Psoas muscle (tissue), 8 donors: ENCODE results near the gene NOBOX. TPM values are rescaled to one million over a fixed set of nuclear protein-coding genes. Genes with fewer than 3 reads are reported as not detected.

Source experiments
- ATAC-seq, 4 donors: fragments of 200-7000 bp; cut with Tn5 transposase; one replicate each; pipeline ENCODE4 v1.9.1; 2020; ENCODE audit warnings: moderate library complexity in 3 of 4, mild to moderate bottlenecking in 2 of 4
- DNase-seq, 2 donors: peaks; one replicate each; pipeline ENCODE4 v3.0.0-alpha.2; 2020
- H3K27ac ChIP-seq: fragments of 200-600 bp; one replicate; pipeline ENCODE4 v1.8.0; 2022
- H3K27me3 ChIP-seq, 3 donors: fragments of 200-600 bp in 1 of 3; one replicate each; pipeline versions ENCODE4 v1.6.1 to v1.8.0; 2013 to 2022; ENCODE audit warnings: low read length in 2 of 3, mild to moderate bottlenecking in 2 of 3, moderate library complexity in 1 of 3; ENCODE audit not compliant: insufficient read depth in 3 of 3
- H3K36me3 ChIP-seq, 2 donors: fragments of 200-600 bp in 1 of 2; one replicate each; pipeline versions ENCODE4 v1.6.1 to v1.8.0; 2013 to 2022; ENCODE audit warnings: low read depth in 1 of 2, mild to moderate bottlenecking in 1 of 2, moderate library complexity in 1 of 2; ENCODE audit not compliant: insufficient read depth in 1 of 2
- H3K4me1 ChIP-seq: fragments of 200-600 bp; one replicate; pipeline ENCODE4 v1.8.0; 2022
- H3K4me3 ChIP-seq: fragments of 200-600 bp; one replicate; pipeline ENCODE4 v1.8.0; 2022; ENCODE audit warnings: mild to moderate bottlenecking
- H3K9me3 ChIP-seq: fragments of 200-600 bp; one replicate; pipeline ENCODE4 v1.8.0; 2022
- WGBS, 3 donors: extraction: QIAGEN DNeasy Blood & Tissue Kit; methylation state at CpG; one replicate each; pipeline versions ENCODE4 v1.1.6 to v1.1.7; 2013; 5-methylcytosine and 5-hydroxymethylcytosine counted together
- intact Hi-C, 2 donors: fragments of 100-400 bp; cut with DNase I; formaldehyde crosslinking; loops; one replicate each; pipeline versions ENCODE4 v1.11.0 to v1.14.2; 2022
- polyA plus RNA-seq, 3 donors: library from polyadenylated mRNA; stranded (reverse); fragments of 200-250 nt; gene quantifications; one replicate each; pipeline ENCODE4 v1.2.3, GENCODE V29; 2013
- total RNA-seq, 4 donors: library from RNA; stranded (reverse); fragmentation: NEBNext Ultra II Directional in 2 of 4; extraction: Animal tissue kit (Norgen Biotek cat#: 25700) in 2 of 4; gene quantifications; one replicate each; pipeline versions ENCODE4 v1.2.1 to v1.2.4, GENCODE V29; 2021 to 2023
- TF ChIP-seq, protein P1 (sequence below): fragments of 200-600 bp; IDR thresholded peaks from one replicate; pipeline ENCODE4 v1.8.0; 2022; ENCODE audit warnings: antibody characterized with exemption
- donor health status: healthy with polysubstance abuse.
- donor health status: DM: no; HTN: no; CAD: no; lungs with moderate emphysema.
- donor health status: Bipolar disorder and iron deficiency.
- donor health status: healthy.
- donor health status: DM: yes; HTN: yes; CAD: no.
- donor health status: DM: no; HTN: no; CAD: no.
- donor health status: DM: no; HTN: no; CAD: no.
- donor health status: DM: yes; HTN: yes; CAD: no.

NOBOX gene
- total and polyA plus RNA-seq, 7 donors: not detected

DNA sequence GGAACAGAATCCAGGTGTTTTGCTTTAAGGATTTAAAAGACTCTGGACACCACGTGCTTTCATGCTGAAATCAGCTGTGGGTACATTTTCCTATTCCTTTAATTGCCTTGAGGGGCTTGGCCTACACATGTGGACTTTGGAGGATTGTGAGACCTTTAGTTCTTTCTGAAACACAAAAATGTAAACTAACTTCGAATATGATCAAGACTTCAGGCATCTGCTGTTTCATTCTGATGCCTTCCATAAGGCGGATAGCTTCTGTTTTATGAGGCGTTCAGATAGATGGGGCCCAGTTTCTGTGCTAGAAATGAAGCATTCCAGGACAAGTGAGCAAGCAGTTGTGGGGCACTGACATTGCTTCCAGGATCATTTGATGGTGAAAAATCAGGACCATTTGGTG lies 1.5 kb upstream of the NOBOX start:
- no peak for ATAC-seq
- intact Hi-C loops: no loop called here
- Histone ChIP-seq H3K9me3 (no peaks in the 10 kb centered on the region), H3K27me3 (no peaks in the 10 kb centered on the region), H3K4me3 (no peak overlapping the region), H3K27ac (no peak overlapping the region), H3K4me1 (no peaks in the 10 kb centered on the region), H3K36me3 (no peaks in the 10 kb centered on the region)
- WGBS, 3 donors: 56 to 62% (median 56%) methylated on average over 4 of the region's 4 CpGs
- TF ChIP-seq, protein P1, sequence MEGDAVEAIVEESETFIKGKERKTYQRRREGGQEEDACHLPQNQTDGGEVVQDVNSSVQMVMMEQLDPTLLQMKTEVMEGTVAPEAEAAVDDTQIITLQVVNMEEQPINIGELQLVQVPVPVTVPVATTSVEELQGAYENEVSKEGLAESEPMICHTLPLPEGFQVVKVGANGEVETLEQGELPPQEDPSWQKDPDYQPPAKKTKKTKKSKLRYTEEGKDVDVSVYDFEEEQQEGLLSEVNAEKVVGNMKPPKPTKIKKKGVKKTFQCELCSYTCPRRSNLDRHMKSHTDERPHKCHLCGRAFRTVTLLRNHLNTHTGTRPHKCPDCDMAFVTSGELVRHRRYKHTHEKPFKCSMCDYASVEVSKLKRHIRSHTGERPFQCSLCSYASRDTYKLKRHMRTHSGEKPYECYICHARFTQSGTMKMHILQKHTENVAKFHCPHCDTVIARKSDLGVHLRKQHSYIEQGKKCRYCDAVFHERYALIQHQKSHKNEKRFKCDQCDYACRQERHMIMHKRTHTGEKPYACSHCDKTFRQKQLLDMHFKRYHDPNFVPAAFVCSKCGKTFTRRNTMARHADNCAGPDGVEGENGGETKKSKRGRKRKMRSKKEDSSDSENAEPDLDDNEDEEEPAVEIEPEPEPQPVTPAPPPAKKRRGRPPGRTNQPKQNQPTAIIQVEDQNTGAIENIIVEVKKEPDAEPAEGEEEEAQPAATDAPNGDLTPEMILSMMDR: no peak
- DNase-seq: no peak

DNA sequence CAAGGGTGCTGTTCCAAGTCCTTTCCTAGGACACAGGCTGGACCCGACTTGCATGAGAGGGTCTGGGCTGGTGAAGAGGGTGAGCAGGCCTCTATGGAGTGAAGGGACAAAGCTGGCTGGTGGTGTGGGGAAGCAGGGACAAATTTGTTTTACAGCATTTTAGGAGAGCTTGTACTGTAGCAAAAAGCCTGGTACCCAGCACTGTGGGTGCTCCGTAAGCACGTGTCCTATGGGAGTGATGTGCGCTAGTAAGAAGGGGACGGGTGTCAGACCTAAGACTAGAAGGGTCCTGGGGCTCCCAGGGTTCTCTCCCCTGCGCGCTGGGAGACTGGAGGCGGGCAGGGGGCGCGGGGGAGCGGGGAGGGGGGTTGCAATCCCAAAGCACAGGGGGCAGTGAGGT lies 391 bp downstream of the NOBOX start:
- Histone ChIP-seq H3K27ac (no peak overlapping the region), H3K27me3 (no peaks in the 10 kb centered on the region), H3K4me1 (no peaks in the 10 kb centered on the region), H3K4me3 (no peak overlapping the region), H3K9me3 (no peaks in the 10 kb centered on the region), H3K36me3 (no peaks in the 10 kb centered on the region)
- ATAC-seq: no peak
- WGBS, 3 donors: 91 to 97% (median 95%) methylated on average over 11 of the region's 11 CpGs
- no peak for DNase-seq
- TF ChIP-seq, protein P1: no peak
- intact Hi-C loops: no loop called here

DNA sequence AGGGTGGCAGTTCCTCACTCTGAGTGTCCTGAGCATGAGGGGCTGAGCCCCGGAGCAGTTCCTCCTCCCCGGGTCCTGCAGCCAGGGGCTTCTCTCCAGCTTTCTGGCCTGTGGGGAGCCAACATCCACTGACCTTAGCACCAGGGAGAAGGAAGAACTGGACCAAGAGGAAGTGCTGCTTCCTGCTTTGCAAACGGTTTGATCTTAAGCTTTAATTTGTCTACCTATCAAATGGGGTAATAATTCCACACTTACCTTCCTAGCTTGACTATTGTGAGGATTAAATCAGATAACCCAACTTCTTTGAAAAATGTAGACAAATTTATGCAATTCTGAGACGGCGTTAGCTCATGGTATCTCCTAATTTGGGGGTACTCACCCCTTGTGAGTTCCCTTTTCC lies 2.0 kb downstream of the NOBOX start:
- Histone ChIP-seq H3K27ac (no peak overlapping the region), H3K4me1 (no peaks in the 10 kb centered on the region), H3K9me3 (no peaks in the 10 kb centered on the region), H3K4me3 (no peak overlapping the region), H3K27me3 (no peaks in the 10 kb centered on the region), H3K36me3 (no peaks in the 10 kb centered on the region)
- DNase-seq: no peak
- WGBS, 3 donors: 57 to 61% (median 61%) methylated on average over 5 of the region's 5 CpGs
- TF ChIP-seq, protein P1: no peak
- intact Hi-C loops: no loop called here
- no peak for ATAC-seq

DNA sequence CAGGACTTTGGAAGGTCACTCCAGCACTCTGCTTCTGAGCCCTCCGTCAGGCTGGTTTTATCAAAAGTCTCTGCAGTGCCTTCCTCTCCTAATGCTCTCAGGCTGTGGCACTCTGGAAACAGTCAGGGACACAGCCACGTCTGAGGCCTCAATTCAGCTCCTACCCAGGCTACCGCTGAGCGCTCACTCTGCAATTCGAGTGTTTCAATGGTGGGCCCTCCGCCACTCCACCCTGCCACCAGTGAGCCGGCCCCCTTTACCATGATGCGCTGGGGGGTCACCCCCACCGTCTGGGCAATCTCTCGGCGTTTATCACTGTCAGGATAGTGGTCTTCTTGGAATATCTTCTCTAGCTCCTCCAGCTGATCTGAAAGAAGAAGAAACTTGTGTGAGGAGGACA lies 3.5 kb downstream of the NOBOX start:
- Histone ChIP-seq H3K4me3 (no peak overlapping the region), H3K27ac (no peak overlapping the region), H3K9me3 (no peaks in the 10 kb centered on the region), H3K27me3 (no peaks in the 10 kb centered on the region), H3K4me1 (no peaks in the 10 kb centered on the region), H3K36me3 (no peaks in the 10 kb centered on the region)
- TF ChIP-seq, protein P1: no peak
- DNase-seq: no peak
- 83 to 84% (median 83%) methylated on average over 11 of the region's 11 CpGs for WGBS, 3 donors
- no peak for ATAC-seq
- intact Hi-C loops: no loop called here

DNA sequence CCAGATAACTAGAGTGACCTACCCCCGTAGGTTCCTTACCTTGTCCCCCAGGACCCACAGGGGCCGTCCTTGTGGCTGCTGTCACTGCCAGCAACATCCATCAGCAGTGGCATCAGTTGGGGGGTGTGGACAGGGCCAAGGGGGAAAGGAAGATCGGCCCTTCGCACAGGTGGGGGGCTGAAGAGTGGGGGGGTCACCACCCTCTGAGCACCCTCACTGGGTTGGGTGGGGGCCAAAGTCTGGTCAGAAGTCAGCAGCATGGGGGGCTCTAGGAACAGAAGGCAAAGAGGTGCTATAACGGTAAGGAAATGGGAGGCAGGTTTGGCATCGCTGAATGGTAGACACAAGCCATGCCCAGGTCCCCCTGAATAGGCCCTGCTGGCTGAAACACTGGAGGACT lies 4.6 kb downstream of the NOBOX start:
- no peaks in the 10 kb centered on the region for H3K27me3 ChIP-seq
- DNase-seq (no peak), ATAC-seq (no peak)
- no peaks in the 10 kb centered on the region for H3K36me3 ChIP-seq
- H3K9me3 ChIP-seq: no peaks in the 10 kb centered on the region
- TF ChIP-seq, protein P1: no peak
- intact Hi-C loops: no loop called here
- no peak overlapping the region for H3K4me3 ChIP-seq
- no peak overlapping the region for H3K27ac ChIP-seq
- 79 to 84% (median 80%) methylated on average over 4 to 6 of the region's 6 CpGs for WGBS, 3 donors
- no peaks in the 10 kb centered on the region for H3K4me1 ChIP-seq
